GM18867 (cell line): ENCODE measurements around the gene EIF5A2.
"Not testable (repeated sequence)": the region's sequence is repeated elsewhere in the genome, so short reads cannot be mapped to it uniquely, and the experiment has no call there.

Source experiments
- ATAC-seq: cut with Tn5 transposase; IDR thresholded peaks from one replicate; pipeline ENCODE4 v1.9.1; 2021; ENCODE audit warnings: mild to moderate bottlenecking, moderate library complexity; ENCODE audit not compliant: unreplicated experiment

EIF5A2 gene

DNA sequence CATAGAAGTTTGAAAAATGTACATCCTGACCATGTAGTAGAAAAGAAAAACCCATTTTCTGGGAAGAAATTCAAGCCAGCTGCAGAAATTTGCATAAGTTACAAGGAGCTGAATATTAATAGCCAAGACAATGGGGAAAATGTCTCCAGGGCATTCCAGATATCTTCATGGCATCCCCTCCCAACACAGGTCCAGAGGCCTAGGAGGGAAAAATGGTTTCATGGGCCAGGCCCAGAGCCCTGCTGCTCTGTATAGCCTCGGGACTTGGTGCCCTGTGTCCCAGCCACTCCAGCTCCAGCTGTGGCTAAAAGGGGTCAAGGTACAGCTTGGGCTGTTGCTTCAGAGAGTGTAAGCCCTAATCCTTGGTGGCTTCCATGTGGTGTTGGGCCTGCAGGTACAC lies 11.2 kb downstream of the EIF5A2 start:
- ATAC-seq = not testable (repeated sequence)

DNA sequence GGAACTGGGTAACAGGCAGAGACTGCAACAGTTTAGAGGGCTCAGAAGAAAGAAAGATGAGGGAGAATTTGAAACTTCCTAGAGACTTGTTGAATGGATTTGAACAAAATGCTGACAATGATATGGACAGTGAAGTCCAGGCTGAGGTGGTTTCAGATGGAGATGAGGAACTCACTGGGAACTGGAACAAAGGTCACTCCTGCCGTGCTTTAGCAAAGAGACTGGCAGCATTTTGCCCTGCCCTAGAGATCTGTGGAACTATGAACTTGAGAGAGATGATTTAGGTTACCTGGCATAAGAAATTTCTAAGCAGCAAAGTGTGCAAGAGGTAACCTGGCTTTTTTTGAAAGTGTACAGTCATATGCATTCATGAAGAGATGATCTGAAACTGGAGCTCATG lies 11.7 kb downstream of the EIF5A2 start:
- no peak for ATAC-seq

DNA sequence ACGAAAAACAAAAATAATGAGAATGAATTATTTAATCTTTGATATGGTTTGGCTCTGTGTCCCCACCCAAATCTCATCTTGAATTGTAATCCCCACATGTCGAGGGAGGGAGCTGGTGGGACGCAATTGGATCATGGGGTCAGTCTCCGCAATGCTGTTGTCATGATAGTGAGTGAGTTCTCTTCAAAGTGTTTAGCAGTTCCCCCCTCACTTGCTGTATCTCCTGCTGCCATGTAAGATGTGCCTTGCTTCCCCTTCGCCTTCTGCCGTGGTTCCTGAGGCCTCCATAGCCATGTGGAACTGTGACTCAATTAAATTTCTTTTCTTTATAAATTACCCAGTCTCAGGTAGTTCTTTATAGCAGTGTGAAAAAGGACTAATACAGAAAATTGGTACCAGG lies 12.1 kb downstream of the EIF5A2 start:
- not testable (repeated sequence) for ATAC-seq

DNA sequence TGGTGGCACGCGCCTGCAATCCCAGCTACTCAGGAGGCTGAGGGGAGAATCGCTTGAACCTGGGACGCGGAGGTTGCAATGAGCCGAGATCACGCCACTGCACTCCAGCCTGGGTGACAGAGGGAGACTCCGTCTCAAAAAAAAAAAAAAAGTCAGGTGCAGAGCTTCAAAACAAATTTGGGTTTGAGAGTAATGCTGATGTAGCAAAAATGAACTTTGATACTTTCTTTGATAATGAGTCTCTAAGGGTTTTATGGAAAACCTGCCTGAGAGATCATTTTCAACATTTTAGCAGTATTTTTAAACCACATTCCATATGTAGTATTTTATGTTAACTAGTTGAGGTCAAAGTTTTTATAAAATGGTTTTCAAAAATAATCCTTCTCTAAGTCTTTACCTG lies 14.5 kb downstream of the EIF5A2 start:
- no peak for ATAC-seq

DNA sequence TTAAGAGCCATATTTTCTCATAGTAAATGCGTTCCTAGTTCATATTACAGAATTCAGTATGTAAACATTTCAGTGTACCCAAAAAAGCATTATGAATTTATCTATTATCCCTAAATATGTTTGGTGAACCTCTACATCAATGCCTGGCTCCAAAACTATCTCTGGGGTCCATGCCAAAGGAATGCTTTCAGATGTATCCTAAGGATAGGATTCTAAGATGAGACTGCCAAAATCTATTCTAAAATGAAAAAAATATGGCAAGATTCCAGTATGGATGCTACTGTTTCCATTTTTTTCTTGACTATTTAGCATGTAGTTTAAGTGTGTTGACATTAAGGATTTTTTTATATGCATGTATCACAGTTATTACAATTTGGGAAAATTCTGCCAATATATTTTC lies 18.8 kb downstream of the EIF5A2 start:
- ATAC-seq = no peak

DNA sequence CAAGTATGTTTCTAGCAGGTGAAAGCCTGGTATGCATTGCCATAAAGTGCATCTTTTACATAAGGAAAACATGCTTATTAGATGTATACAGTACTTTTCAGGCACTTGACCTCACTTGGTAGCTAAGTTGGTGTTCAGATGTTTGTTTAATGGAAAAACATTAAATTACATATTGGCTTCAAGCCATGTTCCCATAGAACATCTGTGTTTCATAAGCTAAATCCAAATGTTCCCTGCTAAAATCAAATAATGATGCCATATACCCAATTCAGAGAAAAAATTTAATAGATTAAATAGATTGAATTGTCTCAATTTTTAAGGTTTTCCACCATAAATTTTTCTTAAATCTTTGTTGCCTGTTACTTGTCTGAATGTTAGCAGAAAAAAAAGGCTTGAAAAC lies 19.3 kb downstream of the EIF5A2 start:
- ATAC-seq = no peak

DNA sequence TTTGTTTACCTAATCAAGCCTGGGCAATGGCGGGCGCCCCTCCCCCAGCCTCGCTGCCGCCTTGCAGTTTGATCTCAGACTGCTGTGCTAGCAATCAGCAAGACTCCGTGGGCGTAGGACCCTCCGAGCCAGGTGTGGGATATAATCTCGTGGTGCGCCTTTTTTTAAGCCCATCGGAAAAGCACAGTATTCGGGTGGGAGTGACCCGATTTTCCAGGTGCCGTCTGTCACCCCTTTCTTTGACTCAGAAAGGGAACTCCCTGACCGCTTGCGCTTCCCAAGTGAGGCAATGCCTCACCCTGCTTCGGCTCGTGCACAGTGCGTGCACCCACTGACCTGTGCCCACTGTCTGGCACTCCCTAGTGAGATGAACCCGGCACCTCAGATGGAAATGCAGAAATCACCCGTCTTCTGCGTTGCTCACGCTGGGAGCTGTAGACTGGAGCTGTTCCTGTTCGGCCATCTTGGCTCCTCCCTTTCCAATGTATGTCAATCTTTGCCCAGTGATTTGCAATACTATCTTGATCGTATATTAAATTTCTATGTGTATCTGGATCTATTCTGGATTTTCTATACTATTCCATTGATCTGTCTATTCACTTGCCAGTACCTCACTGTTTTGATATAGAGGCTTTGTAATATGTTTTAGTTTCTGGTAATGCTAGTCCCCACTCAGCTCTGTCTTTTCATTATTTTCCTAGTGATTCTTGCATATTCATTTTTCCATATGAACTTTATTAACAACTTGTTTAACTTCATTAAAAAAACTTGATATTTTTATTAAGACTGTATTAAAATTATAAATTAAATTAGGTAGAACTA lies 24.1 kb downstream of the EIF5A2 start:
- ATAC-seq = not testable (repeated sequence)

DNA sequence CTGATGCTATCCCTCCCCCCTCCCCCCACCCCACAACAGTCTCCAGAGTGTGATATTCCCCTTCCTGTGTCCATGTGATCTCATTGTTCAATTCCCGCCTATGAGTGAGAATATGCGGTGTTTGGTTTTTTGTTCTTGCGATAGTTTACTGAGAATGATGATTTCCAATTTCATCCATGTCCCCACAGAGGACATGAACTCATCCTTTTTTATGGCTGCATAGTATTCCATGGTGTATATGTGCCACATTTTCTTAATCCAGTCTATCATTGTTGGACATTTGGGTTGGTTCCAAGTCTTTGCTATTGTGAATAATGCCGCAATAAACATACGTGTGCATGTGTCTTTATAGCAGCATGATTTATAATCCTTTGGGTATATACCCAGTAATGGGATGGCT lies 29.7 kb downstream of the EIF5A2 start:
- not testable (repeated sequence) for ATAC-seq

DNA sequence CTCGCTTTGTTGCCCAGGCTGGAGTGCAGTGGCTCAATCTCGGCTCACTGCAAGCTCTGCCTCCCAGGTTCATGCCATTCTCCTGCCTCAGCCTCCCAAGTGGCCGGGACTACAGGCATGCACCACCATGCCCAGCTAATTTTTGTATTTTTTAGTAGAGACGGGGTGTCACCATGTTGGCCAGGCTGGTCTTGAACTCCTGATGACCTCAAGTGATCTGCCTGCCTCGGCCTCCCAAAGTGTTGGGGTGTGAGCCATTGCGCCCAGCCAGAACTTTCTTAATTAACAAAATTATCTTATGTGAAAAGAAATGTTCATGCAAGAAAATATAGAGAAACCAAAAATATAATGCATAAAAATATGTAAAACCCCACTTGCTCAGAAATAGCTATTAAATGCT lies 31.1 kb downstream of the EIF5A2 start:
- not testable (repeated sequence) for ATAC-seq

DNA sequence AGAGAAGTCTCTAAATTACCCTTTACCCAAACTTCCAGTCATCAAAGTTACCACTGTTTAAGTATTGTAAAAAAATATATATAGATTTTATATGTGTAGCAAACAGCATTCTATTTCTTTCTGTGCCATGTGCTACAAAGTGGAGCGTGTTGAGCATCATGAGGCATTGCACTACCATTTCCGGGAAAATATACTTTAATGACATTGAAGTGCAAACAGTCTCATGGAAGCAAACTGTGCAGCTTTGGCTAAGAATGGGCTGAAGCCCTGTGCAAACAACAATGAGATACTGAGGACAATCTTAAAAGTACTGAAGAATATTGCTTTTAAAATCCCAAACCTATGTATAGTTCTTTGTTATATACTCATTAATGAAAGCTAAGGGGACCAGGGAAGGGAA lies 31.9 kb downstream of the EIF5A2 start:
- no peak for ATAC-seq

DNA sequence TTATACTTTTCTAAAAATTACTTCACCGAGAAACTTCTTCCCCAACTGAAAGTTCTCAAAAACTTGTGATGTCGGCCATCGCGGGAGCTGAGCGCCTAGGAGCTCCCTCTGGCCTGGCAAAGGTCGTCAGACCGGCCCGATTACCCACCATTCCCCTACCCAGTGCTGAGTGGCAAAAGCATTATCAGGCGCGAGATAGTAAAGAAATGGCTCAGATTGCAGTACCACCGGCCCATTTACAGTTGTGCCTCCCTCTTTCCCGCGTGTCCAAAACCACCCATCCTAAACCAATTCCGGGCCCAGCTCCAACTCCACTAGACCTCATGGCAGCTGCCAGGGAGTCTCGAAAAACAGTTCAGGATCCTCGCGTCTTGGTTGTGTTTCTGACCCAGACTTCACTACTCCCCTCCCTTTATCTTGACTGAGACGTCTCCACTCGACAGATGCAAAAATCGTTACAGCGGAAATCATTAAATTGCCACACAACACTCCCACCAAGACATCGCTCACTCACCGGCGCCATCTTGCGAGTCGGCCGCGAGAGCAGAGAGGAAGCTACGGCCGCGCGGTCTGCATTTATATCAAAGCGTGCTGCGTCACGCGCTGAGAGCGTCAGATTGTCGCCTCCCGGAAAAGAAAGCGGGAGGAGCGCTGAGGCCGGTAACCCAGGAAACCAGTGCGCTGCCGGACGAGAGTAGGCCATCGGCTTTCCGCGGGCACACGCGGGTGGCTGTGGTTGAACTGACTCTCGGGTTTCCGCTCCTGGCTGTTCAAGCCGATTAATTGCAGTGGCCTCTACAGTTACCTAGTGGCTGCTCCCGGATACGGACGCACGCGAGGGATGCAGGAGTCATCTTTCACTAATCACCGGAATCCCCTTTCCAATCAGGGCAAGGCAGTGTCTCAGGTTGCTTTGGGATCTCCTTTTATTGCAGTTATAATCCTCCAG lies 38.5 kb downstream of the EIF5A2 start, which contains the start of gene RPL22L1:
RPL22L1 (minus strand) TSS at position 551 of the 949 bp plus-strand sequence; CDS start at position 523, 28 bp downstream.
- peak; percentile 98 for ATAC-seq

DNA sequence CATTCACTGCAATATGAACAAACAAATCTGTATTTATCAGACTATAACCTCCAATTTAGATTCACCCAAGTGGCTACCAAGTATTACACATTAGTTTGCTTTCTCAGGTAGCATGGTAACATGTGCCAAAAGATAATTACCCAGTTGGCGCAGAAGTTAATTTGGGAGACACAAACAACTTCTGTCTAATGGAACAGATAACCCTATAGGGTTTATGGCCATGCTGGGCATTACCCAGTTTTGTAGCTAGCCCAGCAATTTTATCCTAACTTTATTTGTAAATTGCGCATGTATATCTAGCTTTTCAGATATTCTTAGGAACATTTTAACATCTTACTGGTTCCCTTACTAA lies 39.2 kb downstream of the EIF5A2 start:
- no peak for ATAC-seq

DNA sequence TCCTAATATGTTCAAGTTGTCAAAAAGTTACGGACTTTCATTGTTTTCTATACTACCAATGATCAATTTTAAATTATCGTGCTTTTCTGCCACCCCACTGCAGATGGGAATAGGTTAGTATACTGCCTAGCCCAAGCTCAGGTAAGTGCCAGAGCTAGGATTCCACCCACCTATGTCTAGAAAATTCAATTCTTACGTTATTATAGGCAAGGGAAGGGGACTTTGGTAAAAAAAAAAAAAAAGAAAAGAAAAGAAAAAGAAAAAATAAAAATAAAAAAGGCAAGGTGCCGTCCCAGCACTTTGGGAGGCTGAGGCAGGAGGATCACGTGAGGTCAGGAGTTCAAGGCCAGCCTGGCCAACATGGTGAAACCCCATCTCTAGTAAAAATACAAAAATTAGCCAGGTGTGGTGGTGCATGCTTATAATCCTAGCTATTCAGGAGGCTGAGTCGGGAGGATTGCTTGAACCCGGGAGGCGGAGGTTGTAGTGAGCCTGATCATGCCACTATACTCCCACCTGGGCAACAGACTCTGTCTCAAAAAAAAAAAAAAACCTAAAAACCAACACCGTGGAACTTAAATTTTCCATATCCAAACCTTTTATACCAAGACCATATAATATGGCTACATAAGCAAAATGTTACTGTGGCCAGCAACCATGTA lies 39.7 kb downstream of the EIF5A2 start:
- ATAC-seq = no peak

DNA sequence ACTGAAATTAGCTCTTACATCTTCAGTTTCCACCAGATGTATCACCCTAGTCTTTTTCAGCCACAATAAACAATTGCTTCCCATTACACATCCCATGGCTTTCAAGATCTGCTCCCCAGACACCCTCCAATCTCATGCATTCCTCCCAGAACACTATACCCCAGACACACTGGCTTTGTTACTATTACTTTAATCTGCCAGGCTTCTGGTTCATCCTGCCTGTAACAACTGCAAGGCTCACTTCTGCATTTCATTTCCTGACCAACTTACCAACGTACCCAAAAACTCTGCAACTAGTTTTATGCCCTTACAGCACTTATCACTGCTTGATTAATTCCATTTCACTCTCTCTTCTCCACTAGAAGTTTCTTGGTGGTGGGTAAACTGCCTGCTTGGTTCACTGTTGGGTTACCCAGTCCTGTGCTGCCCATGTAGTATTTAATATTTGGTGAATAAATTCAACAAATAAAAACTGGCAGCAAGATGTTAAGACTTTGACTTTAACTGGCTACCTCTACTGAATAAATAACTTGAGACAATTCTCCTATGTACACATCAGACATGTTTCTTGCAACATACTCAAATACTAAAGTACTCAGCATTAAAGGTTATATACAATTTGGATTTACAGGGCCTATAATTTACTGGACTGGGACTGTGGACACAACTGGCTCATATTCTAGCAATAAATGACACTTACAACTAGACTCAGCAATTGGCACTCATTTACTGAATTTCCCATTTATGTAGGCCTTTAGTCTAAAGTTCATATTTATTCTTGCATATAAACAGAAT lies 41.1 kb downstream of the EIF5A2 start:
- peak; percentile 27 for ATAC-seq

DNA sequence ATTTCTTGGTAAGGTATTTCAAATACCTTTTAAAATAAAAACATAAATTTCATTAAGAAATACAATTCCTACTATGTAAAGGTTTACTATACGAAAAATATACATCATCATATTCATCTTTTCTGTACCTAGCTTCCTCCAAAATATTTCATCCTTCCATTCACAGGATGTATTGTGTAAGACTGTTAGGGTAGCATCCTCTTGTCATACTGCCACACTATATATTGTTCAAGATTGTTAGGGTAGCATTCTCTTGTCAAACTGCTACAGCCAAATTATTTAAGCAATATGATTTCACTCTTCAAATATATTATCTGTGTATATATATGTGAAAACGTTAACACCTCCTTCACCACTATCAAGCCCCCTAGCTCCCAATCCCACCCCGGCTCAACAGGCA lies 41.9 kb downstream of the EIF5A2 start:
- ATAC-seq = no peak

DNA sequence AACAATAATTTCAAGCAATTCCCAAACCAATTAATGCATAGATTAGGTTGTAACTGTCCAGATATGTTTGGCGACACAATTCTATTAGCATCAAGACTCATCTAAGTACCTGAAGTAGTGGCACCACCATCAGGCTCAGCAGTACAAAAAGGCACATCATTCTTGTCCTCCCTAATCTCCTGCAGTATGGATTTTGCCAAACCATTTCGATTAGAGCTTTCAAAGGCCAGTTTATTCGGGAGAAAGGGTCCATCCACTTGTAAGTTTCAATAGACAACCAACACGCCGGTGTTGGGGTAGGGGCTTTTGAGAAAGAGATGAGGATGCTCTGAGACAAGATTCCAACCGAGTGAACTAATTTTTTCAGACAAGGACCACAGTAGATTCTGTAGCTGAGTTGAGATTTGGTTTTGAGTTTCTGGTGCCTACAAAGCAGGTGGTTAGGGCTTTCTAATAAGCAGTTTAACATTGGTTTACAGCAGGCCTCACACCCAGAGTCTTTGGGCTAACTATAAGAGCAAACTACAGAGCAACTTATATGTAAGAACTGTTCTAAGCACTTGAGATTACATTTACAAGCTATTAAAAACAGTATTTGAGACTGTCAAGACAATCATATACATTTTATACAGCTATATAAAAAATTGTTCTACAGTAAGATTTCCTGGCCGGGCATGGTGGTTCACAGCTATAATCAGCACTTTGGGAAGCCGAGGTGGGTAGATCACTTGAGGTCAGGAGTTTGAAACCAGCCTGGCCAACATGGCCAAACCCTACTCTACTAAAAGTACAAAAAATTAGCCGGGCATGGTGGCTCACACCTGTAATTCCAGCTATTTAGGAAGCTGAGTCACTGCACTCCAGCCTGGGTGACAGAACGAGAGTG lies 43.0 kb downstream of the EIF5A2 start:
- no peak for ATAC-seq

DNA sequence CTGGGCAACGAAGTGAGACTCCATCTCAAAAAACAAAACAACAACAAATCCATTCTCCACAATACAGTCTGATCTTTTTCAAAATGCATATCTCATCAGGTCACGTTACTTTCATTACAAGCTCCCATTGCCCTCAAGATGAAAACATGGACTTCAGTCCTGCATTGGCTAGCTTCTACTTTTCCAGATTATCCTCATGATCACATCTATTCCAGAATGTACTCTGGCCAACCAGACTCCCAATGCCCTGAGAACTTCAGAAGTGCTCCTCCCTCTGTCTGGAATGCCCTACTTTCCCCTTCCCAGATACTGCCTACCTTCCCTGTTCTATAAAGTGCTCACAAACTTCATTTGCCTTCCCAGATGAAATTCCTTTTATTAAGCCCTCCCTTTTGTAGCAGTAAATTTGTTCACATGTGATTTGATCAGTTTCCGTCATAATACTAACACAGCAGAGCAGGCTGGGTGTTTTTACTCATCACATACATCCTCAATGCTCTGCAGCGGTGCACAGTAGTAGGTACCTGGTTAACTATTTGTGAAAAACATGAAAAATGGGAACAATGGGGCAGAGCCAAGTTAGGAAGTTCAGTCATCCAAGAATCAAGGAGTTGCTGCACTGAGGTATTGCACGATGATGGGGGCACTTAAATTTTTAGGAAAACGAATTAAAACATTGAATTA lies 43.8 kb downstream of the EIF5A2 start:
- no peak for ATAC-seq

DNA sequence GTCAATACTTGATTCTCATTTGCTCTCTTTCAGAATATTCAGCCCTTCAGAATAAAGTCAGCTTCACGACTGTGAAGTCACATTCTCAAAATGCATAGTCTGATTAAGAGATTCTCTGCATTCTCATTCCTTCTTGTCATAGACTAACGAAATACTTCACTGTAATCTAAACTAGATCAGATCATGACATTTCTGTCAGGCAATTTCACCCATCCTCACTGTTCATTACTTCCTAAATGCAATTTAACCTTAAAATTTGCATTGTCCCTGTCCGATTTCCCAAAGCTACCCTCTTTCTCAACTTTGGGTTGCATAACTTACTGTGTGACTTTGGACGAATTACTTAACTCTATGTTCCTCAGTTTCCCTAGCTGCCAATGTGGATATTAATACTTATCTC lies 44.6 kb downstream of the EIF5A2 start:
- no peak for ATAC-seq
